HPDE6-E6E7 (cell line): ENCODE results near the gene DSG1.
A peak's percentile ranks its signal among the peaks of the same experiment; 100 is the strongest.
"Not testable (repeated sequence)": the region's sequence is repeated elsewhere in the genome, so short reads cannot be mapped to it uniquely, and the experiment has no call there.

Experiments
- DNase-seq: peaks from one replicate; pipeline ENCODE4 v3.0.0; 2011; ENCODE audit warnings: missing footprints; ENCODE audit errors: extremely low spot score

Gene DSG1

DNA sequence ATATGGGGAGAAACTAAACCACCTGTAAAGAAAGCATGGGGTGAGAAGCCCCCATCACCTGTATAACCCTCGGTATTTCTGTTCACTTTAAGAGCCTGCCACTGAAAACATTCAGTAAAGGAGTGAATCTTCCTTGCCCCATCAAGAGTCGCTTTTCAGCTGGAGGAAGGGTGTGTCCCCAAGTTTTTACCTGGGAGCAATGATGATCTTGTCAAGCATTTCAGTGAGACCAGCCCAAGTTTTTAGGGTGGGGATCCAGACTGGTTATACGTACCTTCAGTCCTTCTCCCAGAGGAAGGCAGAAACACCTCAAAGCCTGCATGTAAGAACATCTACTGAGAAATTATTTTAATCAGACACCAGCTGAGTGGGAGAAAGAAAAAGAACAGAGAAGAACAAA, at the start of gene DSG1:
DSG1 (plus strand) TSS at position 301 of the 400 bp plus-strand sequence. CDS start 141 bp downstream, outside the sequence.
- no peak for DNase-seq

DNA sequence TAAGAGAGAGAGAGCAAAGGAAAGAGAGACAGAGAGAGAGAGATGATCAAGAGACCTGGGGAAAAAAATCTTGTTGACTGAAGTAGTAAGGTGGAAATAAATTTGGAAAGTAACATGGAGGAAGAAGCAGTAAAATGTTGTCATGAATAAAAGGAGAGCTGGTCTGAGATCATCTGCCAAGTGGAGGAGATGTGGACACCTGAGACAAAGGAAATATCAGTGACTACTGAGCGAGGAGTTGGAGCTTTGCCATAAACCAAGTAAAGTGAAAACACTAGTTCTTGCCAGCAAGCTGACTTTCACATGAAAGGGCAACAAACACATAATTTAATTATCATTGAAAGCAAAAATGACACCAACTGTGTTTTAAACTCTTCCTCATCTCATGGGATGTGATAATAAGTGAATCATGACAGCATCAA, 49.0 kb upstream of the DSG1 start:
- no peak for DNase-seq

GRCh38 chr18:31269566-31269965, 48.4 kb upstream of the DSG1 start:
- no peak for DNase-seq

GRCh38 chr18:31270578-31270977, 47.4 kb upstream of the DSG1 start:
- DNase-seq = no peak

DNA sequence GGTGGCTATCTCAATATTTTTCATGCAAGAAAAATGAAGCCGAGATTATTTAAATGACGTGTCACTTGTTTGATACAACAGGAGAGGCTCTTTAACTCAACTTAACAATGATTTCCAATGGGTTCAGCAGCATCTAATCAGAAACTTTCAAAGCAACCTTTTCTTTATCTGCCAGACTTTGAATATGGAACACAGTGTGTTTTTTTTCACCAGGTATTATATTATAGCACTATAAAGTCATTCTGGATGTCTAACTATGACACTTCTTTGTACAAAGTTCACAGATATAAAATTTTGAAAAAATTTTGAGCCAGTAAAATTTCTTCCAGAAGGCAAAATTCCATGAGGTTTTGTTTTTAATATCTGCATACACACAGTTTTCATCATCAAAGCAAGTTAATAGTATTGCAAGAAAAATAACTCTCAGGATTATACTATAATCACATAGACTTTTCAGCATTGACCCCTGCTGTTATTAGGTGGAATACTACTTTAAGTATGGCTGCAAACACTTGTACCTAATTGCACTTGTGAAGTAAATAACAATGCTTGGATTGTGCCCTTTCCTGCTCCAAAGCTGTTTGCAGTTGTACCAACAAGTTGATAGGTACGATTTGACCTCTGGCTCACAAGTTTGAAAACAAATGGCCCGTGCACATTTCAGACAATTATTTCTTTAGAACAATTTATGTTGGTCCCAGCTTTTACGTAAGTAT, 44.0 kb upstream of the DSG1 start:
- DNase-seq = no peak

- DNase-seq = peak; percentile 34
Observed at GRCh38 chr18:31274931-31275330, 43.0 kb upstream of the DSG1 start.

DNA sequence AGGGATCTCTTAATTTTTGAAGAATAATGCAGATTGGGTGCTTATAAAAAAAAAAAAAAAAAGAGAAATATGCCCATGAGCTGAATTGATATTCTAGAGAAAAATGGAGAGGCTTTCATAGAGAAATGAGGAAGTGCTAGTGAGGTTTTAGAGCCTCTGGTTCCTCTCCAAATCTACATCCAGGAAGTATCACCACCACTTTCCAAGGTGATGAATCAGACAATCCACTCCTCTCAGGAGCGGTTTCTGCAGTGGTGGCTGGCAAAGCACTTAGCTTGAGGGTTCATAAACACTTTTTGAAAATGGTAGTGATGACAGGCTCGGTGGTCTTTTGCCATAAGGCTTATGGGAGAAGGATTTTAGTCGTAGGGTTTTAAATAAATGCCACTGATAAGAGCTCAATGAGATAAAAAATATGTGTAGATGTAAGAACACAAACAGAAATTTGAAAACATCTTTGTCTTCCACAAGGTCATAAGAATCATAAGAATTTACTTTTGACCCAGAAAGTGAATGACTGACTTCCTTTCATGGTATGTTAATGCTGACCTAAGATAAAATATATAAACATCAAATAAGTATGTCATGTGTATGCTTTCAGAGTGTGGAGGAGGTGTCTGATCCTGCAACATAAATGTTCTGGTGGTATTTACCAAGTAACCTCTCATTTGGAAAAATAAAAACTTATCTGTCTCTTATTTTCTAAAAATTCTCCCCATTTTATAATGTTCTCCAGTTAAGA, 42.1 kb upstream of the DSG1 start:
- DNase-seq = peak; percentile 54

GRCh38 chr18:31278609-31279071, 39.3 kb upstream of the DSG1 start:
- no peak for DNase-seq

GRCh38 chr18:31280502-31280901, 37.5 kb upstream of the DSG1 start:
- DNase-seq = no peak

DNA sequence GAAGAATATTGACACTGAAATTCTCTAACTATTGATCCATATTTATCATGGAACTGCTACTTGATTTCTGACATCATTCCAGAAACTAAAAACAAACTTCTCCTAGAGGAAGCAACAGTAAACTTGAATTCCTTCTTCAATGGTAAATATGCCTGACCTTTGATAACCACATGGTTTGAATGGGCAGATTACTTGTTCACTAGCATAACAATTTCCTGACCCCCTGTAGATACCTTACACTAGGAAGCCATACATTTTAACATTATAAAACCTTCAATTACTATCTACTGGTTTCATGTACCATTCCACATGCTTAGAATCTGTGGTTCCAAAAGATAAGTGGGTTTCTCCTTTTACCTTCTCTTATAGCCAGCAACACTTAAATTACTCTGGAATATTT, 36.5 kb upstream of the DSG1 start:
- no peak for DNase-seq

DNA sequence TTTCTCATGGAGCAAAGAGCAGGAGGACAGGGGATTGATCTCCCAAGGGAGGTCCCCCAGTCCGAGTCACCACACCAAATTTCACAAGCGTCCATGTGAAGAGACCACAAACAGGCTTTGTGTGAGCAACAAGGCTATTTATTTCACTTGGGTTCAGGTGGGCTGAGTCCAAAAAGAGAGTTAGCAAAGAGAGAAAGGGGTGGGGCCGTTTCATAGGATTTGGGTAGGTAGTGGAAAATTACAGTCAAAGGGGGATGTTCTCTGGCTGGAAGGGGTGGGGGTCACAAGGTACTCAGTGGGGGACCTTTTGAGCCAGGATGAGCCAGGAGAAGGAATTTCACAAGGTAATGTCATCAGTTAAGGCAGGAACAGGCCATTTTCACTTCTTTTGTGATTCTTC, 28.5 kb upstream of the DSG1 start:
- DNase-seq = not testable (repeated sequence)

DNA sequence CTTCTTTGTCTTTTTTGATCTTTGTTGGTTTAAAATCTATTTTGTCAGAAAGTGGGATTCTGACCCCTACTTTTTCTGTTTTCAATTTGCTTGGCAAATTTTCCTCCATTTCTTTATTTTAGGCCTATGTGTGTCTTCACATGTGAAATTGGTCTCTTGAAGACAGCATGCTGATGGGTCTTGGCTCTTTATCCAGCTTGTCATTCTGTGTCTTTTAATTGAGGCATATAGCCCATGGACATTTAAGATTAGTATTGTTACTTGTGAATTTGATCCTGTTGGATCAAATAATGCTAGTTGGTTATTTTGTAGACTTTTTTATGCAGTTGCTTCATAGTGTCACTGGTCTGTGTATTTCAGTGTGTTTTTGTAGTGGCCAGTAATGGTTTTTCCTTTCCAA, 26.3 kb upstream of the DSG1 start:
- DNase-seq = no peak

GRCh38 chr18:31294199-31294747, 23.7 kb upstream of the DSG1 start:
- DNase-seq = peak; percentile 64

- no peak for DNase-seq
Observed at GRCh38 chr18:31297248-31297647, 20.7 kb upstream of the DSG1 start.

- DNase-seq = no peak
Observed at GRCh38 chr18:31301201-31301655, 16.7 kb upstream of the DSG1 start.

GRCh38 chr18:31302991-31303390, 15.0 kb upstream of the DSG1 start:
- peak; percentile 61 for DNase-seq

DNA sequence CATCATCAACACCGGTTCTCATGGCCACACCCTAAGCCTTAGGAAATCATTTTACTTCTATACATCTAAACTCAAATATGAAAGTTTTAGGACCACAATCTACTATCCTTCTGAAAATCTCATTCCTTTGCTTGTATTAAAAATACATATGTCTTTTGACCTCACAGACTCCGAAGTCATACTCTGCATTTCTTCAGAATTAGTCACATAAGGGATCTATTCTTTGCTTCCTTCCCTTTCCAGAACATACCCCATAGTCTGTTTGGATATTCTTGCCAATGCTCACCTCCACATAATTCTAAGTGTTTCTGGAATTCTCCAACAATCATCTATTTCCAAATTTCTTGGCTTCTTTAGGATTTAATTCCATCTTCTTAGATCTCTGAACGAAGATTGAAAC, 14.2 kb upstream of the DSG1 start:
- DNase-seq = no peak

DNA sequence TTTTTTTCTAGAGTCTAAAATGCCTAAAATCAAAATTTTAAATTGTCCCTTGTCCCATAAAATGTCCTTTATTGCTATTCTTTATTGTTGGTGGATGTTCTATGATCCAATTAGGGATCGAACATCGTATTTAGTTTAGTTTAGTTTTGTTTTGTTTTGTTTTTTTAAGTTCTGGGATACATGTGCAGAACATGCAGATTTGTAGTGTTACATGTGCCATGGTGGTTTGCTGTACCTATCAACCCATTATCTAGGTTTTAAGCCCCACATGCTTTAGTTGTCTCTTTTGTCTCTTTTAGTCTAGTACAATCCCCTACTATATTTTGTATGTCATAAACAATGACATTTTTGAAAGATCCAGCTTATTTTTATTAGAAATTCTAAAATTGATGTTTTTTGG, 8.8 kb upstream of the DSG1 start:
- no peak for DNase-seq

DNA sequence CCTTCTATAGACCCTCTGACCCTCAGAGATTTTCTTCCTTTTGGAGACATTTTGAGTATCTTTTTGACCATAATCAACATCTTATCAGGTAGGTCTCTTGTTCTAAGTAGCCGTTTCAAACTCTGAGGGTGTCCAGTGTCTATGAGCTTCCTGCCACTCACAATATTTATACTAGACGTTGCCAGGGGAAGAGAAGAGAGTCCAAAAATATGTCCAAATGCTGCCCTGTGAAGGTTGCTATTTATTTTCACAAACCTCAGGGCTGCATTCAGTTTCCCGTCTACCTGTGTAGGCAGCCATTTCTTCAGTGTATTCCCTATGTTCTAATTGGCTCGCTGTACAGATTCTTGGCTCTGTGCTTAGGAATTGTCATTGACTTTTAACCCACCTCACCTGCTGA, 986 bp upstream of the DSG1 start:
- no peak for DNase-seq

DNA sequence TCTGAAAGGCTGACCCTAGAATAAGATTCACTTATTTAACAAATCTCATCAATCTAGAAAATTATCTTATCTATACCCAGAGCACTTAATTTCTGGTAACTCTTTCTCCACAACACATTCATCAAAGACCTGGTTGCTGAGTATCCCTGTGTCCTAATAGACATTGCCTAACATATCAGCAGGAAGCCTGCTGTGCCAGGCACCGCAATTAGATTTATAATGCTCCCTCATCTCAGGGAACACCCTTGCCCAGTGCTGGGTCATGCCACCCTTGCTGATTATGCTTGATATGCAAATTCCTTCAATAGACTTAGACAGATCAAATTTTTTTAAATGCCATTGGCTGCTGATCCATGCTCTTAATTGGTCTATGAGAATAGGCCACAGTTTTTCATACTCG, 3.8 kb downstream of the DSG1 start:
- DNase-seq = no peak

GRCh38 chr18:31325051-31325450, 7.1 kb downstream of the DSG1 start:
- DNase-seq = no peak

DNA sequence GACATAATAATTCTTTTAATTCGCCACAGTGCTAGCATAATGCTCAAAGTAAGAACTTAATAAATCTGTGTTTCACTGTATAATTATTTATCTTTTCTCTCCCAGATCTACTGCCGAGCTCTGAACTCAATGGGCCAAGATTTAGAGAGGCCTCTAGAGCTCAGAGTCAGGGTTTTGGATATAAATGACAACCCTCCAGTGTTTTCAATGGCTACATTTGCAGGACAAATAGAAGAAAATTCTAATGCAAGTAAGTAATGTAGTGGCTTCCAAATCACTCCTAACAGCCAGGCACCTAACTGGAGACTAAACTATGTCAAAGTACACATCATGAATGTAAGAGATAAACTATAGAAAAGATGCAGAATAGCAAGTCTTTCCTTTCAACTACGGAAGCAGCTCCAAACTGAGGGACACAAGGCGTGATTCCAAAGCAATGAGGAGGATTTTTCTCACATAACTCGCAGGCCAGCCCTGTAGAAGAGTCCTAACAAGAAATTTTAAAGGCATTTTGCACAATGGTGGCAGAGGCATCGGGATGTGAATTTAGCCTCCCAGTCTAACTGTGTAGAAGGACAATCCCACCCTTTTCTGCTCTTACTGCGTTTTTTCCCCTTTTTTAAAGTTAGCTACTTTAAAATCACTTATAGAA, 12.0 kb downstream of the DSG1 start:
- no peak for DNase-seq
